COLO668 (cell line): ENCODE results near the gene TREML1.

Source experiments
- DNase-seq: peaks from one replicate; lab custom pipeline; 2025; ENCODE audit not compliant: unreplicated experiment; lab: John Stamatoyannopoulos, UW

The TREML1 gene

DNA sequence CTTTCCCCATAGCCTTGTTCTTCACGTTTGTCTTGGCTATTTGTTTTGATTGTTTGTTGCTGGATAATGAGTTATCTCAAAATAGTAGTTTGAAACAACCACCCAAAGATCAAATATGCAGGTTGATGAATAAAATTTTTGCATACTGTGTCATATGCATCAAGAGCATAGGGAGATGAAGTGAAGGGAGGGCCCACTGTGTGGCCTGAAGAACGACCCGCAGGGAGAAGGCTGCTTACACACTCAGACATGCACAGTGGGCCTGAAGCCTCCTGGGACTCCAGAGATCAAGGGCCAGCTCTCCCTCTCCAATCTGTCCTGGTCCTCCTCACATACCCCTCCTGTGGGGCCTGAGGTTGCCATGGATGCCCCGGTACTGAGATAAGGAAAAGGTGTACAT, 25.0 kb upstream of the TREML1 start:
- DNase-seq = no peak

DNA sequence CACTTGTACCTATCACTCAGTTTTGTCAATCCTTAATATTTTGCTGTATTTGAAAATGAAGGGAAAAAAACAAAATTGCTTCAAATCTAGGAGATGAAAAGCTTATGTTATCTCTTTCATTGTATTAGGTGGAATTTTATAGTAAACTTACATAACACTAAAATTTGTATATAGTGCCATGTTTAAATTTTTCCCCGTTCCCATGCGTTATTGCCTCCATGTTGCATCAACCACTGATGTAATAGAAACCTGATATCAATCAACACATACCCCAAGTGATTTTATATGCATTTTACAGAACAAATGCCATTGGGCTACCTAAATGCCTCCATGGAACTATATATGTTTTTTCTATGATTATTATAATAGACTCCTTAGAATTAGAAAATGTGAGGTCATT, 23.5 kb upstream of the TREML1 start:
- DNase-seq = no peak

GRCh38 chr6:41177287-41177686, 23.1 kb upstream of the TREML1 start:
- DNase-seq = no peak

GRCh38 chr6:41176189-41176588, 22.0 kb upstream of the TREML1 start:
- no peak for DNase-seq

GRCh38 chr6:41175084-41175483, 20.9 kb upstream of the TREML1 start:
- DNase-seq = no peak

DNA sequence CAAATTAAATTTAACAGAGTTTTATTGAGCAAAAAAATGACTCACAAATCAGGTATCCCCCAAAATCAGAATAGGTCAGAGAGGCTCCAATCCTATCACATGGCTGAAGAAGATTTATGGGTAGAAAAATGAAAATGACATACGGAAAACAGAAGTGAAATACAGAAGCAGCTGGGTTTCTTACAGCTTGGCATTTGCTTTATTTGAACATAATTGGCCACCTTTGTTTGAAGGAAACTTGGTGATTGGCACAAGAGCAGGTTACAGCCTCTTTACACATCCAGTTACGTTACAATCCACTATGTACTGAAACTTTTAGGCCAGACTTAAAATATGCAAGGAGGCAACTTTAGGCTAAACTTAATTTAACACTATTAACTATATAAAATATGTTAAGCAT, 20.5 kb upstream of the TREML1 start:
- DNase-seq = no peak

DNA sequence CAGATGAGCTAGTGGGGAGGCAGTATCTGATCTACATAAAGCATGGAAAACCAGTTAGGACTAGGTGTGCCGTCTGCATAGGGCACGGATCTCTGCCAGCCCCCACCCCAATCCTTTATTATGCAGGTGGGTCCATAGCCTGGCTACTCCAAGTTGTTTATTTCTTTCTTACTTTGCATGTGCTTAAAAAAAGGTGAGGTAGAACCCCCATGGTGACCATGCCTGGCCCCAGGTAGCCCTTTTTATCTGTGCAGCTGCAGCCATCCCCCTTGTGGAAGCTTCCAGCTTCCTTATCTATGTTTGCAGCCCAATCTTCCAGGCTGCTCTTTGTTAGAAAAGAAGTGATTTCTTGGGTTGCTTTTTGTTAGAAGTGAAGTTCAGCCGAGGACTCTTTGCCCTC, 17.8 kb upstream of the TREML1 start:
- no peak for DNase-seq

DNA sequence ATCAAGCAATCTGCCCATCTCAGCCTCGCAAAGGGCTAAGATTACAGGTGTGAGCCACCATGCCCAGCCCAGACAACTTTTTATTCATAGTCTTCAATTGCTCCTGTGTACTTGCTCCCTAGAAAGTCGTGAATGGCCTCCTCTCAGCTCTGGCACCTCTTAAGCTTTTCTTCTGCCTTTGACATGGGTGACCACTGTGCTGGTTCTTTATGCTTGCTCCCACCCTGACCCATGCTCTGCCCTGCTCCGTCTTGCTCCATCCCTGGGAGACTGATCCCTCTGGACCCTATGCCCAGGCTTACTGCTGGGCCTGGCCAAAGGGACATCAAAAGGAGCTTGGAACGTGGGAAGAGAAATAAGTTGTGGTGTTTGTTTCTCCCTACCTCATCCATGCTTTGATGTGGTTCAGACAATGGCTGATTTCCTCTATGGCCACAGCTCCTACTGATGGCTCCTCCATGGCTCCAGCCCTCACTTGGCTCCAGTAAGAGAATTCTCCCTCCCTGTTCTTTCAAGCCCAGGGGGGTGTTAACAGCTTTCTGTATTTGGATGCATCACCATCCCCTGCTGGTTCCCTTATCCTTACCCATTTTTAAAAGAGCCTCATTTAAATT, 16.5 kb upstream of the TREML1 start:
- no peak for DNase-seq

DNA sequence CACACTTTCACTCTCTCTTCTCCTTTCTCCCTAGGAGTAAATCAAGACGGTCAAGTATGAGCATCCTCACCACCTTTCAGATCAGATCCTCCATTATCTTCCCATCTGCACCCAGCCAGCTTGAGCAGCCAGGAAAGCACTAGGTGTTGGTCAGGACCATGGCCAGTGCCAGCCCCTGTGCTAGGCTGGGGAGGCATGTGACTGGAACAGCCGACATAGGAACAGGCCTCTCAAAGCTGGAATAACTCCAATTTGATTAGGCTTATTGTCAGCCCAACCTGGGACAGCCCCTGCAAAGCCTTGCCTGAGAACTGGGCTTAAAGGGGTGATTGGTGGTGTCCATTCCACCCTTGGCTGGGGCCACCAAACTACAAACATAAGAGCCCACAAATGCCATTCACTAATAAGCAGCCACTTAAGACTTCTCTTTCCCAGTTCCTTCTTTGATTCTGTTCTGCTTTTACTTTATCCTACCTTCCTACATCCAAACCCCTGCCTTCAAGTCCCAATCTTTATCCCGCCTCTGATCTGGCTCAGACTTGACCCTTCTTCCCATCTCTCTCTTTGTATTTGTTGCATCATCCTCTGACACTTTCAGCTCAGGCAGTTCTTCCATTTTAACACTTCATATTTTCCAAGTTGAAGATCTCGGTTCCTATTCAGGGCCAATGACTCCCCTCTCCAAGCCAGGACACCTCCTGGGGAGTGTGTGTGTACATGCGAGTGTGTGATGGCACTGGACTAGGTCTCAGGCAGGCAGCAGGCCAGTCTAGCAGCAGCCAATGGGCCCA, 13.2 kb upstream of the TREML1 start:
- DNase-seq = no peak

DNA sequence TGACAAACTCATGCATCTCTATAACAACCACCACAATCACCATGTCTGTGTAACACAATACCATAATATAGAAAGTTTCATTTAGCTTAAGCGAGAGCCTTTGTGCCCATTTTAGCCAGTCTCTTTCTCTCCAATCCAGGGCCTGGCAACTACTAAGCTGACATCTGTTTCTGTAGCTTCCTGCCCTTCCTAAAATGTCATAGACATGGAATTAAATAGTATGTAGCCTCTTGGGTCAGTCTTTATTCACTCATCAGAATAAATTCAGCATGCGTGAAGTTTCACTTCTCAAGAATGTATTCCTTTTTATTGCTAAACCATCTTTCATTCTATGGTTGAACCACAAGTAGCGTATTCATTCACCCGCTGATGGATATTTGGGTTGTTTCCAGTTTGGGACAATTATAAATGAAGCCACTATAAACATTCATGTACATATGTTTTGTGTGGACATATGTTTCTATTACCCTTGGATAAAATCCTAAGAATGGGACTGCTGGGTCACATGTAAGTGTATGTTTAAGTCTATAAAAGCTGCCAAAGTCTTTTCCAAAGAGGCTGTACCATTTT, 10.5 kb upstream of the TREML1 start:
- DNase-seq = no peak

DNA sequence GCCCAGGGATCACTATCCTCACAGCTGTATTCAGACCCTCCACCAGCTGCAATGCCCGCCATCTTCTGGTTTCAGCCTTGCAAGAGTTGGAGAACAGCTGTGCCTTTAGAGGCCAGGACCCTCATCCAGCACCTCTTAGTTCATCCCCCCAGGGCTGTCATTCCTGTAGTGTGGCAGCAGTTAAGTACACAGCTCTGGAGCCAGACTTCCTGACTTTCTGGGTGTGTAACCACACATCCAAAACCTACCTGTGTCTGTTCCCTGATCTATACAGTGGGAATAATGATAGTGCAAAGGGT, 9.2 kb upstream of the TREML1 start:
- no peak for DNase-seq

DNA sequence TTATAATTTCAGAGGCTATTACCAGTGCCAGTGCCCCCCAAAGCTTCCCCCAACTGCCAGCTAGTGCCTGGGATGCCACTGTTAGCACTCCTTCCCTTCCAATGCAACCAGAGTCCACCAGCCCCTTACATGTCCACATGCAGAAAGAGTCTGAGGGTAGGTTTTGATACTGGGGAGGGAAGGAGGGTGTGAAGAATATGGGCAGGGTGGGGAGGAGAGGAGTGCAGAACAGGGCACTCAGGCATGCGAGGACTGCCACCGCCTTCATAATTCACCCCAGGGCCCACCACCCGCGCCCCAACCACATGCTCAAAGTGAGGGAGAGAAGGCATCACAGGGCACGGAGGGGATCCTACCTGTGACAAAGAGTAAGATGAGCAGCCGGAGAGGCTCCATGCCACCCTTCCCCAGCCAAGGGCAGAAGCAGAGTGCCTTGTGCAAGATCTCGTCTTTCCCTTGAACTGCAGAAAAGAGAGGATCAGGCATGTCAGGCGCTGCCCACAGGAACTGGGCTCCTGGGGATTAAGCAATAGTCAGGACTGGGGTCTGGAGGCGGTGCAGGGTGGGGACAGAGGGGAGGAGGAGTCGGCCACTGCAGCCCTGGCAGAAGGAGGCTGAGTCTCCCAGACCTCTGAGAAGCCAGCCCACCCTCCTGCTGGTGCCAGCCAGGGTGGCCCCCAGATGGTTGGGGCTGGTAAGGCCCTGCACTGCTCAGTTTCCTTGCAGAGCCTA, 8.7 kb upstream of the TREML1 start, which contains the start of gene TREM2:
TREM2 (minus strand) TSS at position 430 of the 732 bp plus-strand sequence; CDS start at position 396, 34 bp downstream.
- no peak for DNase-seq

GRCh38 chr6:41161851-41162552, 7.9 kb upstream of the TREML1 start:
- DNase-seq = no peak

DNA sequence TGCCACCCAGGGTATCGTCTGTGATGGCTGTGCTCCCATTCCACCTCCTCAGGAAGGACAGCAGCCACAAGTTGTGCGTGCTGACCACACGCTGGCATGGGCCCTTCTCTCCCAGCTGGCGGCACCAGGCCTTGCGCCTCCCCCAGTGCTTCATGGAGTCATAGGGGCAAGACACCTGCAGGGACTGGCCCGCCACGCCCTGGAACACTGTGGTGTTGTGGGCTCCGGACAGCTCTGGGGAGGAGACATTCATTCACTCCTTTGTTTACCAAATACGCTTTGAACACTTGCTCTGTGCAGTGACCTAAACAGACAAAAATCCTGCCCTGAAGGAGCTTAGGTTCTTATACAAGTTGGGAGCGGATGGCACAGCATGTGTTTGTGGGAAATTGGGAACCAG, 7.2 kb upstream of the TREML1 start:
- no peak for DNase-seq

GRCh38 chr6:41160933-41161332, 6.8 kb upstream of the TREML1 start:
- no peak for DNase-seq

DNA sequence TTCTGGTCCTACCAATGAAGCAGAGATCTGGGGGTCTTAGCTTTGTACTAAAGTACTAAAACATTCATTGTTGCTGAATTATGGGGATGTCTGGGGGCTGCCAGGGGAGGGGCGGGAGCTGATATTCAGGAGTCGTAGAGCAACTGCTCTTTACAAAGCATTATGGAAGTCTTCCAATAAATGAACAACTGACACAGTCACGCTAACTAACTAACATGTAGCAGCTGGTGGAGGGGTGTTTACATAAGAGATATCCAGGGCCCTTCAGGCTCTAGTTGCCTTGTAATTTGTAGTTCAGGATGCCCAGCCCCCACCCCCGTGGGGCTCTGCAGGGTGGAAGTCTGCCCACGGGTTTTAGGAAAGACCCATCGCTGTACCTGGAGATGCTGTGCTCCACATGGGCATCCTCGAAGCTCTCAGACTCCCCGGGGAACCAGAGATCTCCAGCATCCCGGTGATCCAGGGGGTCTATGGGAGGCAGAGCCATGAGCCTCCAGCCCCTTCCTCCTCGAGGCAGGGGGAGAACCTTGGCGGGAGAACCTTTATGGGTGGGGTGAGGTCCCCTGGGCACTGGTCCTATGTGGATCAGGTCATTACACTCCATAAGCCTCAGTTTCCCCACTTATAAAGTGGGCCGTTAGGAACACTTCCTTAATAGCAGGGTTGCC, 5.4 kb upstream of the TREML1 start:
- peak; percentile 46 for DNase-seq

DNA sequence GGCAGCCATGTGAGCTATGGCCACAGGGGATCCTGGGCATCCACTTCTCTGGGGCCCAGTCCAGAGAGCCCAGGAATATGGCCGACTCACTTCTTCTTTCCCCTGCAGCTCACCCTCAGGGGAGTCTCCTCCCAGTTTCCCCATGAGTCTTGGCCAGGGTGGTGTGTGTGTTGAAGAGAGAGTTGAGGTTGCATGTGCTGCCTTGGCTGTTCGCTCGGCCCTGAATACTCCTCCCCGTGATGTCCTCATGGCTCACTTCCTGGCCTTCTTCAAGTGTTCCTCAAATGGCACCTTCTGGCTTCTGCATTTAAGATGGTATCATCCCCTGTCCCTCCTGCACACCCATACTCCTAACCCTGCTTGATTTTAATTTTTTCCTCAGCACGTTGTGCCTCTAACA, 3.2 kb upstream of the TREML1 start:
- no peak for DNase-seq

DNA sequence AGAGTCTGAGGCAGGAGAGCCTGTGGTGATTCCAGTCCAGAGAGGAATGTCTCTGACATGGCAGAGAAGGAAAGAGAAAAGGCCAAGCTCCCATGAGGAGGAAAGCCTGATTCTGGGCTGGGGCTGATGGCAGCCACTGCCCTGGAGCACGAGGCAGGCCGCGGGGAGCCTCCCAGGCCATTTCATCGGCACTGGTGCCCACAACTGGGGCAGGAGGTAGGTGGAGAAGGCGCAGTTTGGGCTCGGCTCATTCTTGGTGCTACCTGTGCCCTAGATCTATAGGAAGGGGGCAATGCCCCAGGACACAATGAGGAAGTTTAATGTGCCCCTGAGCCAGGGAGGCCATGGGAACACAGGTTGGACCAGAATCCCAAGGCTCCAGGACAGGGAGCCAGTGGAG, 2.6 kb upstream of the TREML1 start:
- no peak for DNase-seq

- DNase-seq = no peak
Observed at GRCh38 chr6:41156001-41156400, 1.9 kb upstream of the TREML1 start.

GRCh38 chr6:41155132-41155805, 1.1 kb upstream of the TREML1 start:
- no peak for DNase-seq
